Fibroblast of lung (primary cell): ENCODE data around the gene WNT10A.

Source experiments
- CTCF ChIP-seq, 2 donors: IDR thresholded peaks in 1 of 2; conservative IDR thresholded peaks in 1 of 2; 1 replicate in 1 of 2; 2 replicates in 1 of 2; pipeline ENCODE4 v1.5.1; 2011 to 2012; ENCODE audit warnings: low read length in 2 of 2, control low read depth in 1 of 2, inconsistent platforms in 1 of 2, low read depth in 1 of 2, mild to moderate bottlenecking in 1 of 2
- EZH2 ChIP-seq: IDR thresholded peaks from 2 replicates; pipeline ENCODE4 v1.5.1; 2012; ENCODE audit warnings: low read length, control low read depth, mild to moderate bottlenecking; ENCODE audit errors: missing control alignments

GRCh38 chr2:218855305-218856166 is 25.1 kb upstream of the WNT10A start:
- TF ChIP-seq CTCF (conservative IDR thresholded peaks at IDR 0.05 in 1 of 2, IDR thresholded peaks at IDR 0.05 in 1 of 2; ENCODE audit: low read depth in 1 of 2, low read length in 2 of 2) (no peak), EZH2 (no peak)
